Fibroblast of pulmonary artery (primary cell): ENCODE data around the gene SAMHD1.

Source experiments
- DNase-seq: peaks from one replicate; pipeline ENCODE4 v3.0.0-alpha.2; 2010; ENCODE audit warnings: low read depth
- H3K4me3 ChIP-seq: replicated peaks from 2 replicates; pipeline ENCODE4 v1.5.1; 2011; ENCODE audit warnings: low read depth, mild to moderate bottlenecking, control low read depth, low read length, moderate library complexity
- TF ChIP-seq, protein P1 (sequence below): IDR thresholded peaks from 2 replicates; pipeline ENCODE4 v1.5.1; 2011; ENCODE audit warnings: mild to moderate bottlenecking, control low read depth, low read length, inconsistent platforms; ENCODE audit errors: missing control alignments

The SAMHD1 gene

DNA sequence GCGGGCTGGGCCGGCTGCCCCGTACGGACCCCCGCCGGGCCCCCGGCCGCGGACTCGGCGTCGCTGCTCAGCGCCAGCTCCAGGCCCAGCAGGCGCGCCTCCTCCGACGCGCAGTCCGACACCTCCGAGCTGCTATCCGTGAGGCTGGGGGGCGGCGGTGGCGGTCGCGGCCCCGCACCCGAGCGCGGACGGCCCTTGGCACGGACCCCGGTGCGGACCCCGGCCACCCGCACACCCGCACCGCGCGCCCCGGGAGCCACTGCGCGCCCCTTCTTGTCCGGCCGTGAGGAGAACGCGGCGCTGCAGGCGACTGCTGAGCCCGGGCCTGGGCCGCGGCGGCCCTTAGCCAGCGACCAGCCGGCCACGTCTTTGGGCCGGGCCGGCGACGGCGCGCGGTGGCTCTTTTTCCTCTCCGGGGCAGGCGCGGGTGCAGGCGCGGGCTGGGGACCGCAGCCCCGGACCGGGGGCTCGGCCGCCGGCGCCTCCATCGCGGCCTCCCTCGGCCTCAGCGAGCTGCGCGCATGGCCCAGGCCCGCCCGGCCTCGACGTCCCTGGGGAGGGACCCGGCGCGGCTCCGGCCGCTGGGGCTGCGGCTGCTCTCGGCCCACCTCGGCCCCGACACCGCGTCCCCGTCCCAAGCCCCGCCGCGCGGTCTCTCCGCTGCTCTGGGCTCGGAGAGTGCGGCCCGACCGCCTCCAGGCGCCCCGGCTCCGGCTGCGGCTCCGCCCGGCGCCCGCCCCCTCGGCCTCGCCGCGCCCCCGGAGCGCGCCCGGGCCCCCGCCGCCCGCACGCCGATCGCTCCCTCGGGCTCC, 88.4 kb downstream of the SAMHD1 start:
- peak overlapping the region; percentile 64 for H3K4me3 ChIP-seq
- TF ChIP-seq, protein P1, sequence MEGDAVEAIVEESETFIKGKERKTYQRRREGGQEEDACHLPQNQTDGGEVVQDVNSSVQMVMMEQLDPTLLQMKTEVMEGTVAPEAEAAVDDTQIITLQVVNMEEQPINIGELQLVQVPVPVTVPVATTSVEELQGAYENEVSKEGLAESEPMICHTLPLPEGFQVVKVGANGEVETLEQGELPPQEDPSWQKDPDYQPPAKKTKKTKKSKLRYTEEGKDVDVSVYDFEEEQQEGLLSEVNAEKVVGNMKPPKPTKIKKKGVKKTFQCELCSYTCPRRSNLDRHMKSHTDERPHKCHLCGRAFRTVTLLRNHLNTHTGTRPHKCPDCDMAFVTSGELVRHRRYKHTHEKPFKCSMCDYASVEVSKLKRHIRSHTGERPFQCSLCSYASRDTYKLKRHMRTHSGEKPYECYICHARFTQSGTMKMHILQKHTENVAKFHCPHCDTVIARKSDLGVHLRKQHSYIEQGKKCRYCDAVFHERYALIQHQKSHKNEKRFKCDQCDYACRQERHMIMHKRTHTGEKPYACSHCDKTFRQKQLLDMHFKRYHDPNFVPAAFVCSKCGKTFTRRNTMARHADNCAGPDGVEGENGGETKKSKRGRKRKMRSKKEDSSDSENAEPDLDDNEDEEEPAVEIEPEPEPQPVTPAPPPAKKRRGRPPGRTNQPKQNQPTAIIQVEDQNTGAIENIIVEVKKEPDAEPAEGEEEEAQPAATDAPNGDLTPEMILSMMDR: no peak
- DNase-seq: no peak

DNA sequence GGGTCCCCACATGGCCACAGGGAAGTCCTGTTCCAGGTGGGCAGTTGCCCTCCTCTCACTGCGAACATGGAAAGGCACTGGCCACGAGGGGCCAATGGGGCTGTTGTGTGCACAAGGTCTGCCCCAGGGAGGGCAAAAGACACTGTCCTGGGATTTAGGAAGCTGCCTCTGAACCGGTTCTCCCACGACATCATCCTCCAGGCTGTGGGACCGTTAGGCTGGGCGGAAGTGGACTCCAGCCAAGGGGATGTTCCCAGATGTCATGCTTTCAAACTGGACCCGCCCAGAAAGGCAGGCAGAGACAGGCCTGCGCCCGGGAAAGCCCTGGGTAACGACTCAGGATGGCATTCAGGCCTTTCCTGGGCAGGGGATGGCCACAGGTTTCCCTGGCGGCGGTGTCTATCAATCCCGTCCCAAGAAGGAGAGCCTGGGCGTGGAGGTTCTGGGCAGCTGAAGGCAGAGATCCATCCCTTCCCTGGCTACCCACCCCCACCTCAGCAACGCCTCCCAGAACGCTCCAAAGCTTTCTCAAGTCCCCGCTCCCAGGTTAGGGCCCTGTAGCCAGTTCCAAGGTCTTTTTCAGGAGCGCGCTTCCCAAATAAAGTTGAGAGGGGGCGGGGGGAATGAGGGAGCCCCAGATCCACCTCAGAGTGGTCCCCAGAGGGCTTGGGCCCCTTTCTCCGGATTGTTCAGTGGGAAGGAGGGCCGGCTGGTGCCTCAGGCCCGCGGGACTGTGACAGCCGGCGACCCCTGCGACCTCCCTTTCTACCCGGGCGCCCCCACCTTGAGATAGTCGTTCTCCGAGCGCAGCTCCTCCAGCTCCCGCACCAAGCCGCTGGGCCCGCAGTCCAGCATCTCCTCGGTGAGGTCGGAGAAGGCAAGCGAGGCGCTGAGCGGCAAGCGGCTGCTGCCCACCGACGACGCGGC, 89.4 kb downstream of the SAMHD1 start:
- TF ChIP-seq, protein P1: no peak

DNA sequence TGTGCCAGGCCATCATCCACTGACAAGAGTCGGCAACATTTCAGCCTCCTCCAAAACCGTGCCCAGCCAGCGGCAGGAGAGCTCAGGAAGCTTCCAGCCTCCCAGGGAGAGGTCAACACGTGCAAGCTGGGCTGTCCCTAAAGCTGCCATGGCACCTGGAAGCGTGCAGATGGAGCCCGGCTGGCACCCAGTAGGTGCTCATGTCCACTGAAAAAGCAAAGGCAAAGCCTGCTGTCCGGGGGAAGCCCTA, 90.0 kb downstream of the SAMHD1 start:
- peak overlapping the region; percentile 64 for H3K4me3 ChIP-seq
- no peak for DNase-seq
- TF ChIP-seq, protein P1: no peak

More for the DNA sequence above, 89.4 kb downstream of the SAMHD1 start:
- peak; percentile 77 for DNase-seq
- peak overlapping the region; percentile 64 for H3K4me3 ChIP-seq

DNA sequence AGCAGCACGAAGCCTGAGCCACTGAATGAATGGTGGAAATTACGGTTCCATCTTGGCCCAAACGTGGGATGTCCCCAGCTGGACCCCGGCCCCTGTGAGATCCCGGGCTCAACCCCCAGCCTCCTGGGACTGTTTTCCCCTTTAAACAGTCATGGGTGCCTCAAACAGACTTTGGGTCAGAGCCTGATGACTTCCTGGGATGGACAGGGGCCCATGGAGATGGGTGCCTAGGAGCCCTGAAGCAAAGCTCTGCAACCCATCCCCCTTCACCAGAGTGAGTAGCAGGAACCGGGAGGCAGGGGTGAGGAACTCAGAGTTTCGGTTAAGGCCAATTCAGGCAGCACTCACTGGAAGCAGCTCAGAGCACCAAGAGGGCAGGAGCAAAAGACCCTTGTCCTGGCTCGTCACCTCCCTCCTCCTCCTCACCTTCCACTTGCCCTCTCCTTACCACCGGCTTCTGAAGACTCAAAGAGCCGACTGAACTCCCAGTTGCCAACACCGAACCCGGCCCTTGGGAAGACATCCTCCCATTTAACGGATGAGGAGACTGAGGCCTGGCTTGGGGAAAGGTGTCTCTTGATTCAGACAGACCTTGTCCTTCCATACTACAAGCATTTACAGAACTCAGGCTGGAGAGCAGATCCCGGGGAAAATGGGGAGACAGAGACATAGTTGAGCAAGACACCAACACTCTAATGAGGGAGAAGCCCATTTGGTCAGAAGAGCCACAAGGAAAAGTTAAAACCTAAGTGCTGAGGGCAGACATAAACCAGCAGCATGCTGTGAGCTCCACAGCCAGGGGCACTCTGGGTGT, 90.5 kb downstream of the SAMHD1 start:
- DNase-seq: no peak
- TF ChIP-seq, protein P1: no peak
- peak overlapping the region; percentile 64 for H3K4me3 ChIP-seq

DNA sequence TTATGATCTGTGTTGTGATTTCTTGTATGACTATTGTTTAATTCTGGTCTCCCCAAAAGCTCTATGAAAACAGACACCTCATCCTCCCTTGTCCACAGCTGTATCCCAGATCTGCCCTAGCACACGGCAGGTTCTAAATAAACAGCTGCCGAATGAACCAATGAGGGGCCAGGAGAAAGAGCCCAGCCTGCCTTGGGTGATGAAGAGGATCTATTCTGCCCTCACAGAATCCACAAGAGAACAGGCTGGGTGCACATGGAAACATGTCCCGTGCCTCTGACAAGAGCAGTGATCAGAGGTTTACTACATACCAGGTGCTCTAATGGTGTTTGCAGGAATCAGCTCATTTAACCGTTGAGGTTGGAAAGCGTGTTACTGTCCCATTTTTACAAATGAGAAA, 91.2 kb downstream of the SAMHD1 start:
- no peak for DNase-seq
- TF ChIP-seq, protein P1: no peak
- no peak overlapping the region for H3K4me3 ChIP-seq

DNA sequence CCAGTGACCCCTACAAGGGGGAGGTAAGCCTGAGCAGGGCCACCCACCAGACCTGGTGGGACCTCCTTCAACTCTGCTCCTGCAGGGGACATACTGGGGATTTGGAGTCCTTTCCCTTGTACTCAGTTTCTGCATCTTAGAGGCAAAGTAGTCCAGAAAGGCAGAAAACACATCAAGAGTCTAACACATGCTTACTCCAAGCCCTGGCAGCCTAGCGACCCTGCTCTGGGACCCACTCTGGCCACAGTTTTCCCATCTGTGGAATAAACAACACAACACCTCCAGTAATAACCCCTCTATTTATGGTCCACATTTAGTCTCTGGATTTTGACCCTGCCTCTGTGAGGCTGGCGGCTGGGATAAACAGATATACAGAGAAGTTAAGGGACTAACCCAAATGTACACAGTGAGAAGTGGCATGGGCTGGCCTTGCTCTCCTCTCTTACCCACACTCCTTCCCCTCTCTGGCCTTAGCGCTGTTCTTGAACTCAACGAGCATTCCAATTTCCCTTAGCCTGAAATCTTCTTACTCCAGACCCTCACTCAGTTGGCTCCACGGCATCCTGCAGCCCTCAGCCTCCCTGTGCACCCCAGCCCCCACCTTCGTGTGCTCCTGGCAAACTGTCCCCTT, 91.7 kb downstream of the SAMHD1 start:
- DNase-seq: no peak
- no peak overlapping the region for H3K4me3 ChIP-seq
- TF ChIP-seq, protein P1: no peak
